ENCODE results near the gene DLG5.
A peak's percentile ranks its signal among the peaks of the same experiment; 100 is the strongest.

Gene DLG5

GRCh38 chr10:77912576-77912975 is 14.0 kb downstream of the DLG5 start:
- no peak for DNase-seq

- DNase-seq = no peak
These were observed 14.9 kb downstream of the DLG5 start for GRCh38 chr10:77911535-77912123.

GRCh38 chr10:77910524-77911145 is 15.9 kb downstream of the DLG5 start:
- no peak for DNase-seq

- no peak for DNase-seq
These were observed 16.7 kb downstream of the DLG5 start for GRCh38 chr10:77909749-77910375.

- no peak for DNase-seq
These were observed 17.4 kb downstream of the DLG5 start for GRCh38 chr10:77909021-77909748.

GRCh38 chr10:77907900-77908717 is 18.4 kb downstream of the DLG5 start:
- DNase-seq = no peak

GRCh38 chr10:77907462-77907861 is 19.1 kb downstream of the DLG5 start:
- no peak for DNase-seq

GRCh38 chr10:77906951-77907421 is 19.6 kb downstream of the DLG5 start:
- no peak for DNase-seq

- no peak for DNase-seq
These were observed 20.8 kb downstream of the DLG5 start for GRCh38 chr10:77905781-77906180.

- DNase-seq = no peak
These were observed 21.3 kb downstream of the DLG5 start for GRCh38 chr10:77905086-77905748.

GRCh38 chr10:77904100-77904840 is 22.3 kb downstream of the DLG5 start:
- no peak for DNase-seq

GRCh38 chr10:77902159-77902558 is 24.4 kb downstream of the DLG5 start:
- no peak for DNase-seq

- DNase-seq = no peak
These were observed 24.8 kb downstream of the DLG5 start for GRCh38 chr10:77901743-77902142.

GRCh38 chr10:77899690-77900089 is 26.9 kb downstream of the DLG5 start:
- no peak for DNase-seq

- peak; percentile 74 for DNase-seq
These were observed 27.5 kb downstream of the DLG5 start for GRCh38 chr10:77899080-77899477.

- DNase-seq = no peak
These were observed 28.1 kb downstream of the DLG5 start for GRCh38 chr10:77898323-77899079.

GRCh38 chr10:77896058-77896457 is 30.5 kb downstream of the DLG5 start:
- DNase-seq = no peak

- DNase-seq = no peak
These were observed 32.5 kb downstream of the DLG5 start for GRCh38 chr10:77894058-77894457.

GRCh38 chr10:77893386-77893785 is 33.2 kb downstream of the DLG5 start:
- no peak for DNase-seq

GRCh38 chr10:77892761-77893160 is 33.8 kb downstream of the DLG5 start:
- DNase-seq = no peak
